ENCODE results near the gene TBC1D8.
A peak's percentile ranks its signal among the peaks of the same experiment; 100 is the strongest.

The TBC1D8 gene

GRCh38 chr2:101151146-101151858 is at the start of gene TBC1D8:
TSS of gene TBC1D8 (minus strand) at chr2:101151382. CDS start at chr2:101151253, 129 bp downstream.
- Histone ChIP-seq H3K36me3 (ENCODE audit: insufficient read depth, insufficient read length, low read length) (no peaks in the 10 kb centered on the region), H3K4me3 (ENCODE audit: insufficient read length, low read depth) (peak within 1 kb of the TSS; percentile 58), H3K27me3 (ENCODE audit: insufficient read depth, insufficient read length) (peaks cover 8% of the 10 kb centered on the region), H3K4me1 (ENCODE audit: insufficient read depth, insufficient read length) (peaks cover 4% of the 10 kb centered on the region), H3K9me3 (ENCODE audit: insufficient read depth, low read length) (no peaks in the 10 kb centered on the region), H3K9ac (ENCODE audit: insufficient read length, low read depth) (peak within 1 kb of the TSS; percentile 87)
- DNase-seq (ENCODE audit: low read depth, low spot score) = peak; percentile 57
- TF ChIP-seq SUZ12 (IDR thresholded peaks at IDR 0.05; ENCODE audit: extremely low read depth, insufficient read depth, insufficient read length) (no peak), YY1 (IDR thresholded peaks at IDR 0.05; ENCODE audit: insufficient read depth, insufficient read length) (no peak), ZNF274 (IDR thresholded peaks at IDR 0.05; ENCODE audit: low read depth, low read length) (no peak)

- TF ChIP-seq SUZ12 (IDR thresholded peaks at IDR 0.05; ENCODE audit: extremely low read depth, insufficient read depth, insufficient read length) (no peak), YY1 (IDR thresholded peaks at IDR 0.05; ENCODE audit: insufficient read depth, insufficient read length) (no peak), ZNF274 (IDR thresholded peaks at IDR 0.05; ENCODE audit: low read depth, low read length) (no peak)
- no peaks in the 10 kb centered on the region for H3K9me3 ChIP-seq (ENCODE audit: insufficient read depth, low read length)
Measured at GRCh38 chr2:101200676-101201075, 49.5 kb upstream of the TBC1D8 start.

DNA sequence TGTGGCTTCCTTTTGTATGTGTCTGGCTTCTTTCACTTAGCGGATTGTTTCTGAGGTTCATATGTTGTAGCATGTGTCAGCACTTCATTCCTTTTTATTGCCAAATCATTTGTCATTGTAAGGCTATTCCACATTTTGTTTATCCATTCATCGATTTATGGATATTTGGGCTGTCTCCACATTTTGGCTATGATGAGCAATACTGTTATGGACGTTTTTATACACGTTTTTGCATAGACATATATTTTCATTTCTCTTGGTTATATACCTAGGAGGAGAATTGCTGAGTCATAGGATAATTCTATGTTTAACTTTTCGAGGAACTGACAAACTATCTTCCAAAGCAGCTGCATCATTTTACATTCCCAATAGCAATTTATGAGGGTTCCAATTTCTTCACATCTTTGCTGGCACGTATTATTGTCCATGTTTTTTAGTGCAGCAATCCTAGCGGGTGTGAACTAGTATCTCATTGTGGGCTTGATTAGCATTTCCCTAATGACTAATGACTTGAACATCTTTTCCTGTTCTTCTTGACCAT is 48.1 kb upstream of the TBC1D8 start:
- Histone ChIP-seq H3K9me3 (ENCODE audit: insufficient read depth, low read length) (no peaks in the 10 kb centered on the region), H3K36me3 (ENCODE audit: insufficient read depth, insufficient read length, low read length) (no peaks in the 10 kb centered on the region), H3K4me3 (ENCODE audit: insufficient read length, low read depth) (no peak overlapping the region), H3K9ac (ENCODE audit: insufficient read length, low read depth) (no peak overlapping the region), H3K4me1 (ENCODE audit: insufficient read depth, insufficient read length) (no peaks in the 10 kb centered on the region), H3K27me3 (ENCODE audit: insufficient read depth, insufficient read length) (no peaks in the 10 kb centered on the region)
- TF ChIP-seq YY1 (IDR thresholded peaks at IDR 0.05; ENCODE audit: insufficient read depth, insufficient read length) = no peak
- no peak for TF ChIP-seq SUZ12 (IDR thresholded peaks at IDR 0.05; ENCODE audit: extremely low read depth, insufficient read depth, insufficient read length)
- no peak for TF ChIP-seq ZNF274 (IDR thresholded peaks at IDR 0.05; ENCODE audit: low read depth, low read length)
- no peak for DNase-seq (ENCODE audit: low read depth, low spot score)

More at GRCh38 chr2:101200676-101201075, 49.5 kb upstream of the TBC1D8 start:
- H3K9ac ChIP-seq (ENCODE audit: insufficient read length, low read depth) = no peak overlapping the region
- no peaks in the 10 kb centered on the region for H3K36me3 ChIP-seq (ENCODE audit: insufficient read depth, insufficient read length, low read length)
- H3K4me3 ChIP-seq (ENCODE audit: insufficient read length, low read depth) = no peak overlapping the region
- H3K27me3 ChIP-seq (ENCODE audit: insufficient read depth, insufficient read length) = no peaks in the 10 kb centered on the region
- H3K4me1 ChIP-seq (ENCODE audit: insufficient read depth, insufficient read length) = no peaks in the 10 kb centered on the region
- DNase-seq (ENCODE audit: low read depth, low spot score) = no peak

DNA sequence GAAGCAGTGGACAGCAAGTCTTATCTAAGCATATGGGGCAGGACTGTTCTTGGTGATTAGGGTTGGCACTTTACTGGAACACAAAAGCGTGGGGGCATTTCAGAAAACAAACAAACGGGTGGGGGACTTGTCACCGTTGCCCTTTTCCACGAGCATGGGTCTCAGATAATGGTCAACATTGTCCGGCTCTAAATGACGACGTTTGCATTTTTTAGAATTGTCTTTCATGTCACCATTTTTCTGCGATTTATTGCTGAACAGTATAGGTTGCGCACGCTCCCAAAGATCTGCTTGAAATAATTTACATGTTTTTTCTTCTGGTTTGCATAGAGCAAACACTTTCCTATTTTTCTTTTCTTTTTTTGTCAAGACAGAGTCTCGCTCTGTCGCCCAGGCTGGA is 46.6 kb upstream of the TBC1D8 start:
- DNase-seq (ENCODE audit: low read depth, low spot score) = no peak
- H3K4me1 ChIP-seq (ENCODE audit: insufficient read depth, insufficient read length) = no peaks in the 10 kb centered on the region
- no peak overlapping the region for H3K4me3 ChIP-seq (ENCODE audit: insufficient read length, low read depth)
- no peaks in the 10 kb centered on the region for H3K36me3 ChIP-seq (ENCODE audit: insufficient read depth, insufficient read length, low read length)
- no peak overlapping the region for H3K9ac ChIP-seq (ENCODE audit: insufficient read length, low read depth)
- no peaks in the 10 kb centered on the region for H3K9me3 ChIP-seq (ENCODE audit: insufficient read depth, low read length)
- H3K27me3 ChIP-seq (ENCODE audit: insufficient read depth, insufficient read length) = no peaks in the 10 kb centered on the region
- TF ChIP-seq SUZ12 (IDR thresholded peaks at IDR 0.05; ENCODE audit: extremely low read depth, insufficient read depth, insufficient read length) (no peak), ZNF274 (IDR thresholded peaks at IDR 0.05; ENCODE audit: low read depth, low read length) (no peak), YY1 (IDR thresholded peaks at IDR 0.05; ENCODE audit: insufficient read depth, insufficient read length) (no peak)

- TF ChIP-seq SUZ12 (IDR thresholded peaks at IDR 0.05; ENCODE audit: extremely low read depth, insufficient read depth, insufficient read length) (no peak), YY1 (IDR thresholded peaks at IDR 0.05; ENCODE audit: insufficient read depth, insufficient read length) (no peak), ZNF274 (IDR thresholded peaks at IDR 0.05; ENCODE audit: low read depth, low read length) (no peak)
- H3K36me3 ChIP-seq (ENCODE audit: insufficient read depth, insufficient read length, low read length) = no peaks in the 10 kb centered on the region
- no peaks in the 10 kb centered on the region for H3K4me1 ChIP-seq (ENCODE audit: insufficient read depth, insufficient read length)
- no peaks in the 10 kb centered on the region for H3K9me3 ChIP-seq (ENCODE audit: insufficient read depth, low read length)
- no peak overlapping the region for H3K4me3 ChIP-seq (ENCODE audit: insufficient read length, low read depth)
- H3K27me3 ChIP-seq (ENCODE audit: insufficient read depth, insufficient read length) = no peaks in the 10 kb centered on the region
- no peak overlapping the region for H3K9ac ChIP-seq (ENCODE audit: insufficient read length, low read depth)
- DNase-seq (ENCODE audit: low read depth, low spot score) = no peak
Measured at GRCh38 chr2:101197215-101197745, 46.1 kb upstream of the TBC1D8 start.

- TF ChIP-seq ZNF274 (IDR thresholded peaks at IDR 0.05; ENCODE audit: low read depth, low read length) (no peak), SUZ12 (IDR thresholded peaks at IDR 0.05; ENCODE audit: extremely low read depth, insufficient read depth, insufficient read length) (no peak), YY1 (IDR thresholded peaks at IDR 0.05; ENCODE audit: insufficient read depth, insufficient read length) (no peak)
- no peak for DNase-seq (ENCODE audit: low read depth, low spot score)
- Histone ChIP-seq H3K27me3 (ENCODE audit: insufficient read depth, insufficient read length) (no peaks in the 10 kb centered on the region), H3K9ac (ENCODE audit: insufficient read length, low read depth) (no peak overlapping the region), H3K36me3 (ENCODE audit: insufficient read depth, insufficient read length, low read length) (no peaks in the 10 kb centered on the region), H3K9me3 (ENCODE audit: insufficient read depth, low read length) (no peaks in the 10 kb centered on the region), H3K4me1 (ENCODE audit: insufficient read depth, insufficient read length) (no peaks in the 10 kb centered on the region), H3K4me3 (ENCODE audit: insufficient read length, low read depth) (no peak overlapping the region)
Measured at GRCh38 chr2:101195871-101196661, 44.9 kb upstream of the TBC1D8 start.

Data from NT2/D1 (cell line).